Measurements from ENCODE around the gene TIMP2.
A peak's percentile ranks its signal among the peaks of the same experiment; 100 is the strongest.

TIMP2 gene

DNA sequence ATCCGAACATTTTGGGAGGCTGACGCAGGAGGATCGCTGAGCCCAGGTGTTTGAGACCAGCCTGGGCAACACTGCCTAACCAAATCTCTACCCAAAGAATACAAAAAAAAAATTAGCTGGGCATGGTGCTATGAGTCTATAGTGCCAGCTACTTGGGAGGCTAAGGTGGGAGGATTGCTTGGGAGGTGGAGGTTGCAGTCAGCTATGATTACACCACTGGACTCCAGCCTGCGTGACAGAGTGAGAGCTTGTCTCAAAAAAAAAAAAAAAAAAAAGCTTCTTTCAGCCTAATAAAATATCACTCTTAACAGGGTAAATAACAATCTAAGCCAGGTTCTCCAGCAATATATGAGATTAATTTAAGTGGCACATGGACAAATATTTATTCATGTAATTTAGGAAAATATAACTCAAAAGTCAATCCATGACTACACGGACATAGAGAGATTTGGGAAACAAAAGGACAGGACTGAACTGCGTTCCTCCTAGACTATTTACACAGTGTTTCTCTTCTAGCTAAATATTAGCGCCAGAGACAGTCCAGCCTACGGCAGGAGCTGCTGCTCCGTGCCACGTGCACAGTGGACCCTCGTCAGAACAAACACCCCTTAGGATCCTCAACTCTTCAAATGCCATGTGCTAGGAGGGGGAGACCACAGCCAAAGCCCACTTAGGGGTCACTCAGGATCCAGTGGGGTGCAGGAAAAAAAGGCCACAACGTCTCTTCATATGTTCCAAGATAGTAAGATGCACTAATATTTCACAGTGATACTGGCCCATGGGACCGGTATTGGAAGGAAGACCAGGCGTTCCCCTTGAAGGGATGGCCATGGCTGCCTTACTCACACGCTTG is 93.3 kb downstream of the TIMP2 start:
- DNase-seq, result no peak

DNA sequence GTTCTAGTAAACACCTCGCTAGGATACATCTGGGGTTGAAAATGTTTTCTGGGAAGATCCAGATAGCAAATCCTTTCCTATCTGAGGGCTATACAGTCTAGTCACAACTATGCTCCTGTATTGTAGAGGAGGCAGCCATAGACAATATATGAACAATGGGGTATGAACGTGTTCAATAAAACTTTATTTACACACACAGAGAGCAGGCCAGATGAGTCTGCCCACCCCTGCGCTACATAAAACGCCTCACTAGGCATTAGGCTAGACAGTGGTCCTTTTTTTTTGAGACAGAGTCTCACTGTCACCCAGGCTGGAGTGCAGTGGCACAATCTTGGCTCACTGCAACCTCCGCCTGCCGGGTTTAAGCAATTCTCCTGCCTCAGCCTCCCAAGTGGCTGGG is 95.7 kb downstream of the TIMP2 start:
- no peak for DNase-seq

GRCh38 chr17:78828470-78829185 is 96.6 kb downstream of the TIMP2 start:
- DNase-seq, result peak; percentile 59

DNA sequence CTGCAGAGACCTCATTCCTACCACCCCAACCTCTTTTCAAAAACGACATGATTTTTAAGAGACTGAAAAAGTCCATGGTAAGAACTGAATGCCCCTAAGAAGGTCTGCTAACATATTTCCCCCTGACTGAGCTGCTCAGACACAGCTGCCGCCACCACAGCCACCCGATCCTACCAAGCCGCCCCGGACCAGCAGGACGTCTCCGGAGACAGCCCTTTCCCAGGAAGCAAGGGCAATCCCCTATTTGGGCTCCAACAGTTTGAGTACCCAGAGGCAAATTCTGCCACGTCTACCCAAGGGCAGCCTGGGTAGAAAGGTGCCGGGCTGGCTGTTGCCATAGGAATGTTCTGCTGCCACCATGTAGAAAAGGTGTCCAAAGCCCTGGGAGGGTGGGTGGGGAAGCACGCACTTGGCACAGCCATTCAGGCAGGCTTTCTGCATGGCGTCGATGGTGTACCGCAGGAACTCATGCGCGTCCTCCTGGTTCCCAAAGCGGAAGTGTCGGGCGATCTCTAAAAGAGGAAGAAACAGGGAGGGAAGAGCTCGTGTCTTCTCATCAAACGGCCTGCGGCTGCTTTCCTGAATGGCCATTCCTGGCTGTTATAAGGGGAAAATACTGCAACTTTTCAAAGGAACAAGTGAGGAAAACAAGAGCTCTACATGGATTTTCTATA is 98.2 kb downstream of the TIMP2 start:
- peak; percentile 79 for DNase-seq

DNA sequence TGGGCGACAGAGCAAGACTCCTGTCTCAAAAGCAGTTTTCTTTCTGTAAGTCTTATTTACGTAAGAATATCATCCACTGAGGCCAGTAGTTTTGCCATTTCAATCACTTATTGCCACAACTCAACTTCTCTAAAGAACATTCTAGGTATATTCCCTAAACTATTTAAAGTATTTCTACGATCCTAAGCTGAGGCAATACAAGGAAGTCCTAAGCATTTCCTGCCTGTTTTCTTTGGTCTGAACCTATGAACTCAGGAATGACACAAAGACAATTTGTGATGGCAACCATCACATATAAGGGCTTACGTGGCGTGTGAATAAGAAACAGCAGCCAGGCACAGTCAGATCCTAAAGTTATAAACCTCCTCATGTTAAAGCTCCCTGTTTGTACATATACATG is 98.8 kb downstream of the TIMP2 start:
- peak; percentile 83 for DNase-seq

- DNase-seq, result no peak
These were observed 99.5 kb downstream of the TIMP2 start for GRCh38 chr17:78825696-78826095.

- DNase-seq, result no peak
These were observed 100.9 kb downstream of the TIMP2 start for GRCh38 chr17:78824240-78824639.

GRCh38 chr17:78823282-78824046 is 101.7 kb downstream of the TIMP2 start:
- no peak for DNase-seq

- no peak for DNase-seq
These were observed 102.6 kb downstream of the TIMP2 start for GRCh38 chr17:78822552-78822951.

DNA sequence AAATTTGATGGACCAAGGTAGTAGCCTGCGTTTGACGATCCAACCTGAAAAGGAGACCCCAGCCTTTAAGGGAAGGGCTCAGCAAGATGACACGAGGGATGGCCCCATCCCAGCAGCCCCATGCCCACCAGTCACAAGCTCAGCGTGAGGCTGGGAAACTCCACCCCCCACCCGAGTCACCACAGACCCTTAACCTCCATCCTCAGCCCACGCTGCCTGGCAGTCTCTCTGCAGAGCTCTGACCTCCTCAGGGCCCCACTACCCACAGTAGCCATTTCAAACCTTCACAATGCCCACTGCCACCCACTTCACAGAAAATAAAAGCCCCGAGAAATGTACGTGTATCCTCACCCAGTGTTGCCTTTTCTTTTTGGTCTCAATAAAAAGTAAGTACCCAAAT is 103.2 kb downstream of the TIMP2 start:
- no peak for DNase-seq

GRCh38 chr17:78820841-78821240 is 104.3 kb downstream of the TIMP2 start:
- DNase-seq, result no peak

DNA sequence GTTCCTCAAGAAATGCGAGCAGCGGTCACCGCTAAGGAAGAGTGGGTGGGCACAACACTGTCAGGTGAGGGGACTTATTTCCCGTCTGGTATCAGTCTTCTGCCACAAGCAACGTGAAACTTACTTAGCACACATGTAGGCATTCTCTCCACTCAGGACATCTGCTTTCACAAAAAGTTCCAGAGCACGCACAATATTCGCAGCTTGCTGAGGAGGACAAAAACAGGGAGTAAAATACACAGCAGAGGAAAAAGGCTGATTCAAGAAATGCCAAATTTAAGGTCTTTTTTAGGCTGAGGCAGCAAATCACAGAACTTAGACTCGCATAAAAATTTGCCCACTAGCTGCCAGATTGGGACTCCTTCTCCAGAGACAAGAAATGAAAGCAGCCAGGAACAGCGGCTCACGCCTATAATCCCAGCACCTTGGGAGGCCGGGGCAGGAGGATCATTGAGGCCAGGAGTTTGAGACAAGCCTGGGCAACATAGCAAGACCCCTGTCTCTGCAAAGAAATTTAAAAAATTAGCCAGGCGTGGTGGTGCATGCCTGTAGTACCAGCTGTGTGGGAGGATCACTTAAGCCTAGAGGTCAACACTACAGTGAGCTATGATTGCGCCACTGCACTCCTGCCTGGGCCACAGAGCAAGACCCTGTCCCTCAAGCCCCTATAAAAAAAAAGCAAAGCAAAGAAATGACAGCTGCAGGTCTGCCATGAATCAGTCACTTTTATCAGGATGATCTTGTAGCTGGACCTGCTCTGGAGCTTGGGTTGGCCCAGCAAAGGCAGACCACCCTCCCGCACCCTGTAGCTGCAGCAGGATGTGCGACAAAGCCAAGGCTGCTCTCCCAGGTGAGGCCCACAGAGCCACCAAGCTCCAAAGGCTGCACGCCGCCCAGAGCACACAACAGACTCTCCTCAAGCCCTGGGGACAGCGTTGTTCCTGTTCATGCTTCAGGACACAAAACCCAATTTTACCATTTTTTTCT is 105.1 kb downstream of the TIMP2 start:
- no peak for DNase-seq

- DNase-seq, result no peak
These were observed 105.8 kb downstream of the TIMP2 start for GRCh38 chr17:78819402-78819801.

GRCh38 chr17:78818932-78819331 is 106.3 kb downstream of the TIMP2 start:
- DNase-seq, result no peak

GRCh38 chr17:78818152-78818846 is 106.9 kb downstream of the TIMP2 start:
- no peak for DNase-seq

DNA sequence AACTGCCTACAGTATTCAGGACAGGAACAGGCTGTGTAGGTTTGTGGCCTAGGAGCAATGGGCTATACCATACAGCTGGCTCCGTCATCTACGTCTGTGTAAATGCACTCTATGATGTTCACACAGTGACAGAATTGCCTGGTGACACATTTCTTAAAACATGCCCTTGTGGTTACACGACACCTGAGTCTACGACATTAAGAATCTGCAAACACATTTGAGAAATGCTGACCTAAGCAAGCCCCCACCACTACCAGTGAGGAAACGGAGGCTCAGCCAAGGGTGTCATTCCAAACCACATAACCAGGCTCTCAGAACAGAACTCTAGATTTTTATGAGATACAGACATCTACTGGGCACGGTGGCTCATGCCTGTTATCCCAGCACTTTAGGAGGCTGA is 108.1 kb downstream of the TIMP2 start:
- no peak for DNase-seq

DNA sequence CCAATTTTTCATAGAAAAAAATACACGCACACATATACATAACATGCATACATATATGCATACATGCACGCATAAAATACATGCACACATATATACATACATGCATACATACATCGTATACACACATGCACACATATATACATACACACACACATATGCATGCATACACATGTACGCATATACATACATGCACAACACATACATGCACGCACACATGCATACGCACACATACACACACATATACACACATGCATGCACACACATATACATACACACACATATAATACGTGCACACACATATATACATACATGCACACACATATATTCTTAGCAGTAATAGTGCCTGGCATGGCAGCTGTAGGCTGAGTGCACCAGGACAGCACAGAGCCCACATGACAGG is 109.5 kb downstream of the TIMP2 start:
- DNase-seq, result no peak

DNA sequence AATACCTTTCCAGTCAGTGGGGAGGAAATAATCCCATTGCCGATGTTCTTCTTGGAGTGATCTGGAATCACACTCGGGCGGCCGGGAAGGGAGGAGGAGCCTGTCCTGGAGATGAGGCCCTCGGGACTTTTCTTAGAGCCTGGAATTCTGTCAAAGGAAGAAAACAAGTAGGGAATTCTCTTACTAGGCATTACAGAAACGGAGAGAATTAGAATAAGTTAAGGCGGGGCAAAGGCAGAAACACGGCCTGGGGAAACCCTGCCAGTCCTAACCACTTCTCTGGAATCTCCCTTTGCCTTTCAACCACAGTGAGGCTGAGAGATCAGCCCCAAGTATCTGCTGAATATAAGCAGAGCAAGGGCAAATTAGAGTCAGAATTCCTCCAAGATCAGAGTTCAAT is 112.3 kb downstream of the TIMP2 start:
- DNase-seq, result no peak

DNA sequence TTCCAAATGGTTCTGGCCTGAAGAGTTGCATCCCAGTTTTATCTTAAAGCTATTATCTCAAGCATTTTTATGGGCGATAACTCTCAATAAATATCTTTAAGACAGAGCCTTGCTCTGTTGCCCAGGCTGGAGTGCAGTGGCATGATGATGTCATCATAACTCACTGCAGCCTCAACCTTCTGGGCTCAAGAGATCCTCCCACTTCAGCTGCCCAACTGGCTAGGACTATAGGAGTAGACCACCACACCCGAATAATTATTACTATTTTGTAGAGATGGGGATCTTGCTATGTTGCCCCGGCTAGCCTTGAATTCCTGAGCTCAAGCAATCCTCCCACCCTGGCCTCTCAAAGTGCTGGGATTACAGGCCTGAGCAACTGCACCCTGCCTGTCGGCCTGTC is 117.0 kb downstream of the TIMP2 start:
- peak; percentile 8 for DNase-seq

DNA sequence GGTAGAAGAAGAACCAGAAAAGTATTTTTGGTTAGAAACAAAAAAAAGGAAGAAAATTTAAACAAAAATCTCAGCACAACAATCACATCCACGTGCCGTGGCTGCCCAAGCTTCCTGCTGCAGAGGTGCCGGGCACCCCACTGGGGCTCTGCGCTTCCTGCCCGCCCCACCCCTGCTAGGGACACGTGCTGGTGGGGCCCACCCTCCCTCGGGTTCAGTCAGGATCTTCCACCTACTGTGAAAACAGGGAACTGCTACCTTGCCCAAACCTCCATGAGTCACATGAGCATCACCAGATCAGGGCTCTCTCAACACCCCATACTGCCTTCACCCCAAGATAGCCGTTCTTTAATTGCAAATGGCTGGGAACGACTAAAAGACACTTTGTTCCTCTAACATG is 118.7 kb downstream of the TIMP2 start:
- peak; percentile 43 for DNase-seq

- no peak for DNase-seq
These were observed 119.9 kb downstream of the TIMP2 start for GRCh38 chr17:78805301-78805700.

All from inflammatory macrophage treated with lipopolysaccharide for 4 hours (primary cell).